CD4-positive, alpha-beta T cell (primary cell): ENCODE data around the gene FYN. TPM values are rescaled to one million over a fixed set of nuclear protein-coding genes. Genes with fewer than 3 reads are reported as not detected.

Source experiments
- ATAC-seq: fragments of 200-7000 bp; cut with Tn5 transposase; one replicate; pipeline ENCODE4 v1.10.0; 2022; ENCODE audit warnings: mild to moderate bottlenecking; ENCODE audit not compliant: poor library complexity
- CTCF ChIA-PET: fragments of 350-600 bp; sonication (Branson Sonifier 250); formaldehyde crosslinking; loops from one replicate; lab custom pipeline; 2021; ENCODE audit warnings: antibody characterized with exemption, inconsistent platforms; lab: Charles Lee
- POLR2A ChIA-PET: fragments of 350-600 bp; sonication (Branson Sonifier 250); formaldehyde crosslinking; loops from one replicate; lab custom pipeline; 2021; ENCODE audit warnings: antibody characterized with exemption, inconsistent platforms; lab: Charles Lee
- DNase-seq, 14 experiments: peaks; one replicate each; pipeline ENCODE4 v3.0.0-alpha.2; 2013 to 2020; ENCODE audit warnings: mixed read lengths in 2 of 14
- H3K27ac ChIP-seq, 2 donors: one replicate each; pipeline versions ENCODE4 v1.5.1 to v1.7.0; 2013; ENCODE audit warnings: low read length in 2 of 2, low read depth in 1 of 2, mild to moderate bottlenecking in 1 of 2
- H3K27me3 ChIP-seq, 2 experiments: 1 replicate in 1 of 2; 2 replicates in 1 of 2; pipeline versions ENCODE4 v1.6.1 to v1.7.0; 2013; ENCODE audit warnings: low read length in 2 of 2, control low read depth in 1 of 2, mild to moderate bottlenecking in 1 of 2, moderate library complexity in 1 of 2; ENCODE audit not compliant: insufficient read depth in 2 of 2, control insufficient read depth in 1 of 2
- H3K36me3 ChIP-seq: one replicate; pipeline ENCODE4 v1.6.1; 2013; ENCODE audit warnings: low read length, control low read depth; ENCODE audit not compliant: insufficient read depth
- H3K4me1 ChIP-seq: one replicate; pipeline ENCODE4 v1.6.1; 2013; ENCODE audit warnings: low read length, control low read depth; ENCODE audit not compliant: insufficient read depth
- H3K4me3 ChIP-seq: one replicate; pipeline ENCODE4 v1.5.1; 2013; ENCODE audit warnings: mild to moderate bottlenecking, low read length, moderate library complexity
- H3K9me3 ChIP-seq, 2 experiments: 1 replicate in 1 of 2; 2 replicates in 1 of 2; pipeline versions ENCODE4 v1.6.1 to v1.7.0; 2013; ENCODE audit warnings: low read length in 2 of 2, mild to moderate bottlenecking in 2 of 2, control low read depth in 1 of 2, moderate library complexity in 1 of 2; ENCODE audit not compliant: control insufficient read depth in 1 of 2, insufficient read depth in 1 of 2
- H3K27ac Mint-ChIP-seq: one replicate; pipeline ENCODE4 v1.8.0; 2020; ENCODE audit warnings: mixed read lengths
- H3K27me3 Mint-ChIP-seq: one replicate; pipeline ENCODE4 v1.8.0; 2021; ENCODE audit warnings: mixed read lengths
- H3K36me3 Mint-ChIP-seq: one replicate; pipeline ENCODE4 v1.8.0; 2021; ENCODE audit warnings: low read depth, mixed read lengths
- H3K4me1 Mint-ChIP-seq: one replicate; pipeline ENCODE4 v1.8.0; 2021; ENCODE audit warnings: low read depth, mixed read lengths
- H3K4me3 Mint-ChIP-seq: one replicate; pipeline ENCODE4 v1.8.0; 2020; ENCODE audit warnings: mild to moderate bottlenecking, mixed read lengths
- H3K9me3 Mint-ChIP-seq: one replicate; pipeline ENCODE4 v1.8.0; 2020; ENCODE audit warnings: mixed read lengths
- intact Hi-C, 2 experiments: fragments of 100-400 bp; cut with DNase I in 1 of 2; cut with micrococcal nuclease in 1 of 2; formaldehyde crosslinking; loops; one replicate each; pipeline versions ENCODE4 v1.15.1 to v1.9.0; 2023 to 2025; cut with DNase I, micrococcal nuclease
- total RNA-seq, 174 experiments: library from RNA in 2 of 174; stranded (reverse) in 2 of 174; gene quantifications; one replicate each; pipeline ENCODE4 v1.2.3 and lab custom pipeline; 2021 to 2026
- TF ChIP-seq, protein P1 (sequence below): fragments of 200-600 bp; IDR thresholded peaks from one replicate; pipeline ENCODE4 v1.8.0; 2022; ENCODE audit warnings: antibody characterized with exemption, mild to moderate bottlenecking

Gene FYN
- total RNA-seq, 2 experiments from 2014 or later, result 419 TPM

DNA sequence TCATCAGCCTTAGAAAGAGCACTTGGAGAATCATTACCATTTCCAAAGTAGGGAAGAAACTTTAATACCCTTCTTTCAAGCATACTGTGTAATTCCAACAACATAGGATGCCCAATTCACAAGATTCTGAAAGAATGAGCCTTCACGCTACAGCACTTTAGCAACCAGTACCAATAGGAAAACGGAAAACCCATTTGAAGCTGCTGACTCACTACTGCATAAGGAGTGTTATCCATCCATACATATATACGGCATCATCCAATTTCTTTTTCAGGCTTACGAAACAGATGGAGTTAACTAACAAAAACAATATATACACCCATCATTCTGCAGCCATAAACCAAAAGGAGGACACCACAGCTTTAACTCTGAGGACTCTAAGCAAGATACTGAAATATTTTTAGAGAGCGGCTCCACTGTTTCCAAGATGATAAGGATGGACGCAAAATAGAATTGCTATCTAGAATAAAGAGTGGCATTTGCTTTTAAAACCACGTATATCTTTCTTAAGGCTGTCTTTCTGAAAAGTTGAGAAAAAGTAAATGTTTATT lies 24.9 kb downstream of the FYN start:
- H3K36me3 Mint-ChIP-seq, result peaks cover 49% of the 10 kb centered on the region
- intact Hi-C loops, result no loop called here
- no peaks in the 10 kb centered on the region for H3K9me3 Mint-ChIP-seq
- TF ChIP-seq, protein P1, sequence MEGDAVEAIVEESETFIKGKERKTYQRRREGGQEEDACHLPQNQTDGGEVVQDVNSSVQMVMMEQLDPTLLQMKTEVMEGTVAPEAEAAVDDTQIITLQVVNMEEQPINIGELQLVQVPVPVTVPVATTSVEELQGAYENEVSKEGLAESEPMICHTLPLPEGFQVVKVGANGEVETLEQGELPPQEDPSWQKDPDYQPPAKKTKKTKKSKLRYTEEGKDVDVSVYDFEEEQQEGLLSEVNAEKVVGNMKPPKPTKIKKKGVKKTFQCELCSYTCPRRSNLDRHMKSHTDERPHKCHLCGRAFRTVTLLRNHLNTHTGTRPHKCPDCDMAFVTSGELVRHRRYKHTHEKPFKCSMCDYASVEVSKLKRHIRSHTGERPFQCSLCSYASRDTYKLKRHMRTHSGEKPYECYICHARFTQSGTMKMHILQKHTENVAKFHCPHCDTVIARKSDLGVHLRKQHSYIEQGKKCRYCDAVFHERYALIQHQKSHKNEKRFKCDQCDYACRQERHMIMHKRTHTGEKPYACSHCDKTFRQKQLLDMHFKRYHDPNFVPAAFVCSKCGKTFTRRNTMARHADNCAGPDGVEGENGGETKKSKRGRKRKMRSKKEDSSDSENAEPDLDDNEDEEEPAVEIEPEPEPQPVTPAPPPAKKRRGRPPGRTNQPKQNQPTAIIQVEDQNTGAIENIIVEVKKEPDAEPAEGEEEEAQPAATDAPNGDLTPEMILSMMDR, result no peak
- Histone ChIP-seq H3K4me3 (no peak overlapping the region), H3K4me1 (peaks cover 81% of the 10 kb centered on the region), H3K36me3 (peaks cover 18% of the 10 kb centered on the region), H3K27me3 (no peaks in the 10 kb centered on the region), H3K9me3 (no peaks in the 10 kb centered on the region), H3K27ac (no peak overlapping the region)
- CTCF ChIA-PET, result interaction anchor here (1.5 kb wide), 1 partner anchor 149 kb away, joined by 5 read pairs; no protein-coding TSS in a partner anchor
- H3K4me1 Mint-ChIP-seq, result peaks cover 45% of the 10 kb centered on the region
- no peaks in the 10 kb centered on the region for H3K27me3 Mint-ChIP-seq
- no peak overlapping the region for H3K27ac Mint-ChIP-seq
- no peak for DNase-seq
- peak overlapping the region; percentile 50 for H3K4me3 Mint-ChIP-seq
- no peak for ATAC-seq
- POLR2A ChIA-PET, result interaction anchor here (0.6 to 0.8 kb wide), 2 partner anchors 14 to 161 kb away, joined by 3 read pairs; no protein-coding TSS in a partner anchor

DNA sequence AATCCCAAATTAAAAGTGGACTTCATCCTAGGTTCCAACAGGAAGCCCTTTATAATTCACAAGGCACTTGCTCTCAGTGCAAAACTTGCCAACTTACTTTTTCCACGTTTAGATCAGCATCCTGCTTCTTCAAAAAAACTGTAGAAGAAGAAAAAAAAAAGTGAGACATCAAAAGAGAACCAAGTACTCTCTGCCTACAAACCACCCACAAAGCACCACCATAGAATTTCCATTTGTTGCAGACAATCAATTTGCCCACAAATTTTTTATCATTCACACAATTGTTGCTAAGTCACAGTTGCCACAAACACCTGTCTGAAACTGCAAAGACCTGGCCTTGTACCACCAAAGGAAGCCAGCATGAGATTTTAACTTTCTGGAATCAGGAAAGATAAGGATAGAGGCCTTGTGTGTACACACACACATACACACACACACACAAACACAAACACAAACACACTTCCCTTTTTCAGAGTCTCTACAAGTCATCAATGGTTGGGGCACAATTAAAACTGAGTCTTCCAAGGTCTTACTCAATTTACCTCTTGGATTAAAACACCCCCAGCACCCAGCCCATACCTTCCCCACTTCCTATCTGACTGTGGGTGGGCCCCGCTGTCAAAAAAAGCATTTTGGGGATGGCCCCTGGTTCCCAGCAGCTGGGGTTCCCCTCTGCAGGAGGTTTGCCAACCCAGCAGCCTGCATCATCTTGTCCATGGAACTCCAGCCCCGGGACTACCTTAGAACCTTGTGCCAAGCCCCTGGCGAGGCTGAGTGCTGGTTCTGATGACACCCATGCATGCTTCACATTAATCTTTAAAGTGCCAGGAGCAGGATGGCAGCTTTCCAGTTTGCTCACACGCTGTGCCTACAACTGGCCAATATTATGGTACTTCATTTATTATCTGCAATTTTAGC lies 26.5 kb downstream of the FYN start:
- H3K27ac Mint-ChIP-seq, result no peak overlapping the region
- peak in 5 of 14 experiments; percentile 22 to 86 (median 69) for DNase-seq
- peak; percentile 20 for ATAC-seq
- H3K27ac ChIP-seq, result peak overlapping the region; percentile 54 to 67
- peak overlapping the region; percentile 43 for H3K4me3 Mint-ChIP-seq
- ChIA-PET POLR2A (interaction anchor here (1.0 kb wide), 1 partner anchor 23 kb away, joined by 3 read pairs; no protein-coding TSS in a partner anchor), CTCF (interaction anchor here (0.9 to 1.5 kb wide), 2 partner anchors 27 to 150 kb away, joined by 3 to 5 read pairs; partner anchors contain the start of gene FYN)
- TF ChIP-seq, protein P1, result no peak
- H3K36me3 Mint-ChIP-seq, result peaks cover 38% of the 10 kb centered on the region
- H3K4me3 ChIP-seq, result no peak overlapping the region
- H3K36me3 ChIP-seq, result peaks cover 18% of the 10 kb centered on the region
- H3K27me3 Mint-ChIP-seq, result no peaks in the 10 kb centered on the region
- peaks cover 85% of the 10 kb centered on the region for H3K4me1 ChIP-seq
- no peaks in the 10 kb centered on the region for H3K9me3 Mint-ChIP-seq
- peaks cover 29% of the 10 kb centered on the region for H3K4me1 Mint-ChIP-seq
- intact Hi-C loops, result loop anchor here in 1 of 2 experiments (1.0 kb wide), 1 partner anchor 9 kb away; no protein-coding TSS in a partner anchor
- H3K27me3 ChIP-seq, result no peaks in the 10 kb centered on the region
- no peaks in the 10 kb centered on the region for H3K9me3 ChIP-seq

DNA sequence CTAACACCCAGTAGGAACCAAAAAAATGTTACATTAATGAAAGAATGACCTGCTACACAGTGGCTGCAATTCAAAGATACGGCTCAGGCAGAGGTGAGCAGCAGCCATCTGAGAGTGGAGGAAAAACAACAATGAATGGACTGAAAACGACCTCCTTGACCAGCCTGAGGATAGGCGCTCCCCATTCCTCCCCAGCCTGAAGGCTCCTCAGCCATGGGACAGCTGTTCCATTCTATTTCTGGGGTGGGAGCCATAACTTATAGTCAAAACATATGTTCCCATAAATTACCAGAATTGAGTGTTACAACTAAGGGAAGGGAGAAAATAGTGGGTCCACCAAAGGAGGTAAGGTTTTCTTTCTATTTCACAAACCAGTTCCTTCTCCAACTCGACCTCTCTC lies 27.2 kb downstream of the FYN start:
- TF ChIP-seq, protein P1, result no peak
- DNase-seq (no peak), ATAC-seq (no peak)
- POLR2A ChIA-PET, result interaction anchor here (1.0 to 1.8 kb wide), 2 partner anchors 9 to 27 kb away, joined by 3 to 5 read pairs; partner anchors contain the start of gene FYN
- Histone ChIP-seq H3K36me3 (peaks cover 18% of the 10 kb centered on the region), H3K4me3 (no peak overlapping the region), H3K9me3 (no peaks in the 10 kb centered on the region), H3K27me3 (no peaks in the 10 kb centered on the region), H3K4me1 (peaks cover 83% of the 10 kb centered on the region), H3K27ac (peak overlapping the region; percentile 54 to 67)
- Mint-ChIP-seq H3K27me3 (no peaks in the 10 kb centered on the region), H3K4me1 (peaks cover 22% of the 10 kb centered on the region), H3K36me3 (peaks cover 37% of the 10 kb centered on the region), H3K27ac (no peak overlapping the region), H3K4me3 (peak overlapping the region; percentile 43), H3K9me3 (no peaks in the 10 kb centered on the region)
- CTCF ChIA-PET, result interaction anchor here (1.2 kb wide), 1 partner anchor 24 kb away, joined by 5 read pairs; no protein-coding TSS in a partner anchor
- intact Hi-C loops, result loop anchor here in 1 of 2 experiments (1.0 kb wide), 1 partner anchor 9 kb away; no protein-coding TSS in a partner anchor
